Lower leg skin (tissue), 4 donors: ENCODE results near the gene GOLGA3. TPM values are rescaled to one million over a fixed set of nuclear protein-coding genes. Genes with fewer than 3 reads are reported as not detected.

Experiments used
- DNase-seq, 2 donors: peaks; one replicate each; pipeline ENCODE4 v3.0.0-alpha.2; 2019; ENCODE audit warnings: low spot score in 2 of 2
- H3K4me3 ChIP-seq: fragments of 200-600 bp; sonication (generic); 2 replicates; pipeline ENCODE4 v1.5.1; 2017; ENCODE audit warnings: mild to moderate bottlenecking, low read depth; ENCODE audit not compliant: poor library complexity, severe bottlenecking
- CTCF ChIP-seq, 3 donors: fragments of 450-650 bp; IDR thresholded peaks; one replicate each; pipeline ENCODE4 v1.5.1; 2016; ENCODE audit warnings: antibody characterized with exemption in 3 of 3, mild to moderate bottlenecking in 3 of 3, moderate library complexity in 2 of 3
- POLR2A ChIP-seq, 2 donors: fragments of 450-650 bp; IDR thresholded peaks; one replicate each; pipeline ENCODE4 v1.6.1; 2016 to 2017; ENCODE audit warnings: antibody characterized with exemption in 2 of 2, mild to moderate bottlenecking in 1 of 2, moderate library complexity in 1 of 2
- WGBS, 2 donors: methylation state at CpG; one replicate each; pipeline ENCODE4 v1.1.5; 2018; 5-methylcytosine and 5-hydroxymethylcytosine counted together
- intact Hi-C: fragments of 100-400 bp; cut with DNase I; formaldehyde crosslinking; loops from one replicate; pipeline ENCODE4 v1.15.0; 2023; ENCODE audit warnings: low total_unique reads
- total RNA-seq, 4 donors: library from RNA; depleted of rRNA; stranded (reverse); fragments of >200 nt; gene quantifications; one replicate each; pipeline ENCODE4 v1.1.0, GENCODE V29; 2016

GOLGA3 gene
- total RNA-seq, 4 donors from 2014 or later, result 44.5 to 81.0 (median 74.7) TPM

- WGBS, 2 donors, result 95 to 97% methylated on average over 18 to 21 of the region's 21 CpGs
- DNase-seq, result no peak
- H3K4me3 ChIP-seq, result no peak overlapping the region
- intact Hi-C loops, result no loop called here
- TF ChIP-seq CTCF (IDR thresholded peaks at IDR 0.05), result no peak
- TF ChIP-seq POLR2A (IDR thresholded peaks at IDR 0.05), result no peak
Measured at GRCh38 chr12:132789099-132789471, 39.6 kb downstream of the GOLGA3 start.

- WGBS, 2 donors, result 91 to 95% methylated on average over 29 of the region's 29 CpGs
- intact Hi-C loops, result no loop called here
- TF ChIP-seq POLR2A (IDR thresholded peaks at IDR 0.05), result no peak
- TF ChIP-seq CTCF (IDR thresholded peaks at IDR 0.05), result no peak
- DNase-seq, result no peak
- H3K4me3 ChIP-seq, result no peak overlapping the region
Measured at GRCh38 chr12:132788375-132789098, 40.1 kb downstream of the GOLGA3 start.

GRCh38 chr12:132787877-132788276, 40.8 kb downstream of the GOLGA3 start:
- intact Hi-C loops, result no loop called here
- TF ChIP-seq POLR2A (IDR thresholded peaks at IDR 0.05) (no peak), CTCF (IDR thresholded peaks at IDR 0.05) (no peak)

DNA sequence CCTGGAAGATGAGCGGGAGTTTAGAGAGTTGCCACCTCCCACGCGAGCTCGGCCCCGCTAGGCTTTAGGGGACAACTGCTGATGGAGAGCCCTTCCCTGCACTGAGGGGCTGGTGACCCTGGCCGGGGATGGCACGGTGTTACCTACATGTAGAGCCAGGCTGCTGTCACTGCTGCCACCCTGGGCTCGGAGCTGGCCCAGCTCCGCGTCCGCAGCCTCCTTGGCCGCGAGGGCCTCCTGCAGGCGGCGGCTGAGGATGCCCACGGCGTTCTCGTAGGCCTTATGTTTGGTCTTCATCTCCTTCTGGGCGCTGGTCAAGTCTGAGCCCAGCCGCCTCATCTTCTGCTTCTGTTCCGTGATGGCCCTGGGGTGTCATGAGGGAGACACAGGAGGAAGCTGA, 42.5 kb downstream of the GOLGA3 start:
- TF ChIP-seq POLR2A (IDR thresholded peaks at IDR 0.05), result no peak
- no peak for TF ChIP-seq CTCF (IDR thresholded peaks at IDR 0.05)
- DNase-seq, result no peak
- WGBS, 2 donors, result 91 to 95% methylated on average over 21 of the region's 21 CpGs

More at GRCh38 chr12:132787877-132788276, 40.8 kb downstream of the GOLGA3 start:
- H3K4me3 ChIP-seq, result no peak overlapping the region
- 95 to 97% methylated on average over 15 of the region's 15 CpGs for WGBS, 2 donors
- DNase-seq, result no peak

GRCh38 chr12:132784580-132784979, 44.1 kb downstream of the GOLGA3 start:
- no peak overlapping the region for H3K4me3 ChIP-seq
- DNase-seq, result no peak
- intact Hi-C loops, result no loop called here
- TF ChIP-seq CTCF (IDR thresholded peaks at IDR 0.05), result no peak
- TF ChIP-seq POLR2A (IDR thresholded peaks at IDR 0.05), result no peak
- WGBS, 2 donors, result 80% methylated on average over 9 of the region's 9 CpGs

More for the DNA sequence above, 42.5 kb downstream of the GOLGA3 start:
- H3K4me3 ChIP-seq, result no peak overlapping the region
- intact Hi-C loops, result no loop called here
